MV-4-11 (cell line): Measurements from ENCODE around the gene IL21R.
"Not testable (repeated sequence)": the region's sequence is repeated elsewhere in the genome, so short reads cannot be mapped to it uniquely, and the experiment has no call there.

Experiments used
- DNase-seq: peaks from one replicate; lab custom pipeline; 2025; lab: John Stamatoyannopoulos, UW

Gene IL21R

DNA sequence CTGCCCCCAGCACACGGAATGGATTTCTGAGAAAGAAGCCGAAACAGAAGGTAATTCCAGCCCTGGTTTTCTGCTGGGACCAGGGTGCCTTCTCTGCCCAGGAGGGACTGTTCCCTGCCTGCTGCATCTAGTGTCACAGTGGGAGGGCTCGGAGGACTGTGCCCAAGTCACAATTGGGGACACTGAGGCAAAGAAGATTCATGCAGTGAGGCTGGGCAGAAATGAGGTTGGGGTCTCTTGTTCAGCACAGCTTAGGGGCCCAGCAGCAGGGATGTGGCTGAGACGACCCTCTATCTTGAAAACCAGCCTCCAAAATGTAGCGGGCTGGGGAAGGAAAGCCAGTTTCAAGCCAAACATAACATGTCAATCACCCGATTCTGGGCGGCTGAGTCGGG lies 592 bp downstream of the IL21R start:
- no peak for DNase-seq

DNA sequence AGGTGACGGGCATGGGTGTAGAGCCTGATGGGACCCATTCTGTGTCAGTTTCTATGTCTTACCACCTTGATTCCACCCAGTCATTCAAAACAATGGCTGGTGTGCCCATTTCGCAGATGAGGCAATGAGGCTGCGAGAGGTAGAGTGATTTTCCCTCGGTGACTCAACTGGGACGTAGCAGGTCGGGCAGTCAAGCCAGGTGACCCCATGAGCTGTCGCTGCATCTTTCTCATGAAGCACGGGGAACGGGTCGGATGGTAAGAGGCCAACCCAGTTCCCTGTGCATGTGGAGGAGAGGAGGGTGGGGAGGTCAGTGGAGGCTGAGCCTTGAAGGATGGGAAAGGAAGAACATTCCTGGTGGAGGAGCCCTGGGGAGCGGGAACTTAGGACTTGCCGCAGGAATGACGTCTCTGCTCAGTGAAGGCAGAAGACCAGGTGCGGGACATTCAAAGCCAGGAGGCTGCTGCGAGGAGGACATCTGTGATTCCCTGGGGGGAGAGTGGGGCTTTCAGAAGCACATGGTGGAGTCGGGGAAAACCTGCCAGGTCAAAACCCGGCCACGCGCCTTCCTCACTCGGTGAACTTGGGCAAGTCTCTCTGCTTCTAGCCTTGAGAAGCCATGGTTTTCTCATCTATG lies 1.1 kb downstream of the IL21R start:
- DNase-seq = no peak

DNA sequence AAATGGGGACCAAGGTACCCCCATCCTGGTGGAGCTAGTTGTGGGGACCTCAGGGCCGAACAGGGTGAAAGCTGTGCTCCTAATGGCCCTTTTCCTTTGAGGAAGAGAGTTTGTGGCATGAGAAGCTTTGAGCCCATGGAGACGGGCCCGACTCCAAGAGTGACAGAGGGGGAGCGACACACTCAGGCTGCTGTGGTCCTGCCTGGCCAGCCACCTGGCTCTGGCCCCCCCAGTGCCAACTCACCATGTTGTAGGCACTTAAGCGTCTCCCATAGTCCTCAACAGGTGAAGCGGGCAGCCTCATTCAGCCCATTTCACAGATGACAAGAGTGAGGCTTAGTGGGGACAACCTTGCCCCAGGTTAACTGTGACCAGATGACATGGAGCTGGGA lies 1.6 kb downstream of the IL21R start:
- DNase-seq = no peak

DNA sequence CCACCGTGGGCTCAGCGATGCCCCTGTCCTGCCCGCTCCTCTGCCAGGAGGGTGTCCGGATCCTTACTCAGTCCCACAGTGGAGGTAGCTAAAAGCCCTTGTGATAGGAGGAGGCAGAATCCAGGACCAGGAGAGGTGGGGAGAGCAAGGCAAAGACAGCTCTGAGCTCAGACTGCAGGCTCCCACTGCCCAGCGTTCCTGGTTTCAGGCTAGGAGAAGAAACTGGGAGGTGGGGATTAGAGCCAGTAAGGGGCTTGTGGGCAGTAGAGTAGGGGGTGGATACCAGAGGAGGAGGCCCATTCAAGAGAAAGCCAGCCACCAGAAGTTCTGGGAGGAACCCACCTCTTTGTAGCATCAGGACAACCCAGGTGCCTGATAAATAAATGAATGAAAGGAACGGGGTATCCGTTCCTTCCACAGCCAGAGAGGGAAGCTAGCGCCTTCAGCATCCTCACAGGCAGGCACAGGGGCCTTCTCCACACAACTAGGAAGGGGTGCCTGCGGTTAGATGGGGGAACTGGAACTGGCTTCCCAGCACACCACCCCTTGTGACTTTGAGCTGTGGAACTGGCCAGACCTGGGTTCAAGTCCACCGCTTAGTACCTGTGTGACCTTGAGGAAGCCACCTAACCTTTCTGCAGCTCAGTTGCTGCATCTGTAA lies 2.3 kb downstream of the IL21R start:
- peak; percentile 38 for DNase-seq

DNA sequence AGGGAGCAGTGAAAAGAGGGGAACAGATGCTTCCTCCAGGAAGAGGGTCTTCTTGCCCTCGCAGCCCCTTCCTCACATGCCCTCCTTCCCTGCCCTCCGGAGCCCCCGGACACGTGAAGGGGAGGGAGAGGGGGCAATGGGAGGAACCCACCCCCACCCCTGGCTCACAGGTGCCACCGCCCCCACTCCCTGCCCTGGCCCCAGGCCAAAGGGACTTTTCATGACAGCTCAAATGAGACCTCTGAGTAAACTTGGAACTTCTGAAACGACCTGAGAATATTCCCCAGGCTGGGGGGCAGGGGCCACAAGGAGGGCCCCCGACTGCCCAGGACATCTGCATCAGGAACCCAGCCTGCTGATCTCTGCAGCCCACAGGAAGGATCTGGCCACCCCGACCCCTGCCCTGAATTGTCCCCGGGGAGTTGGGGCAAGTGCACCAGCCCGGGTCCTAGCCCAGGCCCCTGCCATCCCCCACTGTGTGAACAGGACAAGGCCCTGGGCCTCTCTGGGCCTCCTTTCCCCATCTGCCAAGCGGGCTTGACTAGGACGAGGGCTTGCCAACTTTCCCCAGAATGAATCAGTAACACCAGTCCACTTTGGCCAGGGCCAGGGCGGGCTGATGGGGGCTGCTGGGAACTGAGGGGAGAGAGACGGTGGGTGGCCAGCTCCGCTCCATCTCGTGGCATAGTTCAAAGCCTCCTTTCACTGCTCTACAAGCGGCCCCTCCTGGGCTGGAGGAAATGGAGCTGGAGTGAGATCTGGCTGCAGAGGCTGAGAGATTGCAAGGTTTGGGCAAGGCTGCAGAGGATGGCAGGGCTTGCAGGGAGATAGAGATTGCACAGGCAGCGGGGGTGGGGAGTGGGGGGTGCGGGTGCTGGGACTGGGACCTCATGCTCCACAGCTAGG lies 3.8 kb downstream of the IL21R start:
- no peak for DNase-seq

GRCh38 chr16:27406511-27407128 lies 4.6 kb downstream of the IL21R start:
- DNase-seq = no peak

- no peak for DNase-seq
These were observed 5.2 kb downstream of the IL21R start for GRCh38 chr16:27407133-27407532.

GRCh38 chr16:27408012-27408601 lies 6.1 kb downstream of the IL21R start:
- peak; percentile 24 for DNase-seq

DNA sequence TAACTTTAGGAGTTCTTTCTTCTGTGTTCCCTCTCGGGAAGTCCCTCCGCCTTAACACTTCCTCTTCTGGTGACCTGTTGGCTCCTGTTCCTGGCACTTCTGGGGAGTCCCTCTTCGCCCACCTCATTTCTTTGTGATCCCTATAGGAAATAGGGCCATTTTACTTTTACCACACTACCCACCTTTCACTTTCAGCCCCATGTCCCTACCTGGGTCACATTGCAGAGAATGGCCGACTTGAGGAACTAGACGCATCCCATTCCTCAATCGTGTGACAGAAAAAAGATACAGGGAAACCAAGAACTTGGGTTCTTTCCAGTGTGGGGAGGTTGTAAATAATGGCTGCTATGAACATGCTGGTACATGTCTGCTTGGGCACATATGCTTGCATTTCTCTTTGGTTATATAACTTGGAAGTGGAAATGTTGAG lies 6.6 kb downstream of the IL21R start:
- no peak for DNase-seq

GRCh38 chr16:27409958-27410357 lies 8.0 kb downstream of the IL21R start:
- DNase-seq = not testable (repeated sequence)

DNA sequence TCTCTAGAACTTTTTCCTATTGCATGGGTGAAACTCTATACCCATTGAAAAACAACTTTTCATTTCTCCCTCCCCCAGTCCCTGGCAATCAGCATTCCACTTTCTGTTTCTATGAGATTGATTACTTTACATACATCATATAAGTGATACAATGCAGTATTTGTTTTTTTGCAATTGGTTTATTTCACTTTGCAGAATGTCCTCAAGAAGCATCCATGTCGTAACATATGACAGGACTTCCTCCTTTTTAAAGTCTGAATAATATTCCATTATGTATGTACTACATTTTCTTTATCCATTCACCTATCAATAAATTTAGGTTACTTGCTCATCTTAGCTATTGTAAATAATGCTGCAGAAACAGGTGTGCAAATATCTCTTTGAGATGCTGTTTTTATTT lies 8.8 kb downstream of the IL21R start:
- peak; percentile 41 for DNase-seq

GRCh38 chr16:27413956-27414355 lies 12.0 kb downstream of the IL21R start:
- DNase-seq = peak; percentile 41

- peak; percentile 71 for DNase-seq
These were observed 12.9 kb downstream of the IL21R start for GRCh38 chr16:27414788-27415431.

DNA sequence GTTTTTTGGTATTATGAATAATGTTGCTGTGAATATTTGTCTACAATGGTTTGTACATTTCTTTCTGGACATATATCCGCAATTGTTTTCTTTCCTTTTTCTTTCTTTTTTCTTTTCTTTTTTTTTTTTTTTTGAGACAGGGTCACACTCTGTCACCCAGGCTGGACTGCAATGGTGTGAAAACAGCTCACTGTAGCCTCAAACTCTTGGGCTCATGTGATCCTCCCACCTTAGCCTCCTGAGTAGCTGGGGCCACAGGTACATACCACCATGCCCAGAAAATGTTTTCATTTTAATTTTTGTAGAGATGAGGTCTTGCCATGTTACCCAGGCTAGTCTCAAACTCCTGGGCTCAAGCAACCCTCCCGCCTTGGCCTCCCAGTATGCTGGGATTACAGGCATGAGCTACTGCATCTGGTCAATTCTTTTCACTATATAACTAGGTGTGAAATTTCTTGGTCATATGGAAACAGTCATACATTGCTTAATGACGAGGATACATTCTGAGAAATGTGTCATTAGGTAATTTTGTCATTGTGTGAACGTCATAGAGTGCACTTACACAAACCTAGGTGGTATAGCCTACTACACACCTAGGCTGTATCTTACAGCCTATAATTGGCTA lies 15.2 kb downstream of the IL21R start:
- no peak for DNase-seq

DNA sequence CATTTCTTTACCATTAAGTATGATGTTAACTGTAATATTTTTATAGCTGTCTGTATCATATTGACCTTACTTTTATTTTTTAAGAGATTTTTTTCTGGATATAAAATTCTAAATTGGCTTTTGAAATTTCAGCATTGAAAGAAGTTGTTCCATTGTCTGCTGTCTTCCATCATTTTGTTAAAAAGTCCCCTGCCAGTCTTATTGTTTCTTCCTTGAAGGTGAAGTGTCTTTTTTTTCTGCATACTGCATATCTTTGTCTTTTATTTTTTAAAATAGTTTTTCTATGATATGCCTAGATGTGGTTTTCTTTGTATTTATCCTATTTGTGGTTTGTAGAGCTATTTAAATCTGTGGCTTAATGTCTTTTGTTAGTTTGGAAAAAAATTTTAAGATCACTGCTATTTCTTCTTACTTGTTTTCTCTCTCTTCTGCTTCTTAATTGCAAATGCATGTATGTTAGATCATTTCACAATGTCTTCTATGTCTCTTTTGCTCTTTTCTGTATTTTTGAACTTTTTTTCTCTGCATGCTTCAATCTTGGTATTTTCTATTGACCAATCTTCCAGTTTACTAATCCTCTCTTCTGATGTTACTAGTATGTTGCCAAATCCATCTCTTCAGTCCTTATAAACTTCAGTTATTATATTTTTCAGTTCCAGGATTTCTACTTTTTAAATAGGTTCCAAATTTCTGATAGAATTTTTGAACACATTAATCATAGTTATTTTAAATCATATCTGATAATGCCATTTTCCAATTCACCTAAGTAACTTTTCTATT lies 20.2 kb downstream of the IL21R start:
- no peak for DNase-seq

DNA sequence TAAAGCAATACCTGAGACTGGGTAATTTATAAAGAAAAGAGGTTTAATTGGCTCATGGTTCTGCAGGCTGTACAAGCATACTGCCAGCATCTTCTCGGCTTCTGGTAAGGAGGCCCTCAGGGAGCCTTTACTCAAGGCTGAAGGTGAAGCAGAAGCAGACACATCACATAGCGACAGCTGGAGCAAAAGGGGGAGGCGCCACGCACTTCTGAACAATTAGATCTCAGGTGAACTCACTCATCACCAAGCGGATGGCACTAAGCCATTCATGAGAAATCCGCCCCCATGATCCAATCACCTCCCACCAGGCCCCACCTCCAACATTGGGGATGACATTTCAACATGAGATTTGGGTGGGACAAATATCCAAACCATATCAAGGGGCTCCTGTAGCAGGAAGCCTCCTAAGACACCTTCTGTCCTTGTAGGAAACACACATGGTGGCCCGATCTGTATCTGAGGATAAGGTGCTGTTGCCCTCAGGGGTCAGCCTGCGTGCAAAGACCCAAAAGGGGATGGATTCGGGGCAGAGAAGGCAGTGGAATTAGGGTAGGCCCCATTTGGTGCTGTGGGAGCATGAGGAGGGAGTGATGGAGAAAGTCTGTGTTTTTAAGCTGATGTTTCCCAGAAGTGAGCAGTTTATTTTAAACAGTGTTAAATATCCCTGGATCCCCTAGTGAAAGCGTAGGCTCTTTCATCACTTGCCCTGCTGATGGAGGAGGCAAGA lies 23.0 kb downstream of the IL21R start:
- no peak for DNase-seq

GRCh38 chr16:27425961-27426360 lies 24.0 kb downstream of the IL21R start:
- no peak for DNase-seq

DNA sequence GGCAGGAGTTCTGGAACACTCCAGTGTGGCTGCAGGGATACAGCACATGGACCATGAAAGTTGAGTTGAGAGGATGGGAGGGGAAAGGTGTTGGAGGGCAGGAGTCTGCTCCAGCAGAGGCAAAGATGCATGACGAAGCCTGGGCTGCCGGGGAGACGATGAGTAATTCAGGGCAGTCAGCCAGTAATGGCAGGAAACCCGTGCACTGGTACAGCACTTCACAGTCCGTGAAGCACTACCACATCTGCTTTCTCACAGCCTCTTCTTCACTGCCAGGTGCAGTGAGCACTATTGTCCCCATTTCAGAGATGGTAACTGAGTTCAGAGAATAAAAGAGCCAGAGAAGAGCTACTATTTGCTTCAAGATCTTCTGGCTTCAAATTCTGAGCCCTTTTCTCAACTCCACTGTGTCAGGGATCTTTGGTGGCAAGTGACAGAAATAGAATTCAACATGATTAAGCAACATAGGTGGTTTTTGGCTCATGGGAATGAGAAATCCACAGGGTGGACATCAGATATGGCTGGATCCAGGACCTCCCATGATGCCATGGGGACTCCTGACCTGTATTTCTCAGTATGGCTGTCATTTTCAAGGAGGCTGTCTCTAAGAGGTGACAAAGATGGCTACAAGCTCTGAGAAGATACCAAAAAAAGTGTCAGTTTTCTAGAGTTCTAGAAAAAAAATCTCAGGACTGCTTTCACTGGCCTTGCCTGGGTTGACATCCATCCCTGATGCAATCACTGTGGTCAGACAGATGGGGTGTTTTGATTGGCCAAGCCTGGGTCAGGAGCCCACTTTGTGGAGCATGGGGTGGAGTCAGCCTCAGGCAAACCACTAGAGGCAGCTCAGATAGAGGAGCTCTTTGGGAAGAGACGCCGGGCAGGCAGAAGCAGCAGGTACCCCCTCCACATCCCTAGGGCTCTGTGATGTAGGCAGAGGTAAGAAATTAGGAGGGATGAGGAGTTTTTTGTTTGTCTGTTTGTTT lies 24.7 kb downstream of the IL21R start:
- peak; percentile 91 for DNase-seq
